BE2C (cell line): ENCODE data around the gene UCN.
"Not testable (repeated sequence)": the region's sequence is repeated elsewhere in the genome, so short reads cannot be mapped to it uniquely, and the experiment has no call there.

Experiments used
- DNase-seq: peaks from one replicate; pipeline ENCODE4 v3.0.0-alpha.2; 2020
- H3K27me3 ChIP-seq: fragments of 250-450 bp; sonication (Bioruptor Pico); 2 replicates; pipeline ENCODE4 v1.5.1; 2020; ENCODE audit warnings: mild to moderate bottlenecking
- H3K36me3 ChIP-seq: fragments of 250-450 bp; sonication (Bioruptor Pico); 2 replicates; pipeline ENCODE4 v1.5.1; 2020; ENCODE audit warnings: mild to moderate bottlenecking
- H3K4me1 ChIP-seq: fragments of 250-450 bp; sonication (Bioruptor Pico); 2 replicates; pipeline ENCODE4 v1.5.1; 2020
- H3K4me3 ChIP-seq: 2 replicates; pipeline ENCODE4 v1.5.1; 2011; ENCODE audit warnings: low read depth, low read length
- H3K9me3 ChIP-seq: fragments of 250-450 bp; sonication (Bioruptor Pico); 2 replicates; pipeline ENCODE4 v1.5.1; 2020
- TF ChIP-seq, protein P1 (sequence below): IDR thresholded peaks from 2 replicates; pipeline ENCODE4 v1.5.1; 2012; ENCODE audit warnings: mild to moderate bottlenecking, low read depth, low read length

UCN gene

DNA sequence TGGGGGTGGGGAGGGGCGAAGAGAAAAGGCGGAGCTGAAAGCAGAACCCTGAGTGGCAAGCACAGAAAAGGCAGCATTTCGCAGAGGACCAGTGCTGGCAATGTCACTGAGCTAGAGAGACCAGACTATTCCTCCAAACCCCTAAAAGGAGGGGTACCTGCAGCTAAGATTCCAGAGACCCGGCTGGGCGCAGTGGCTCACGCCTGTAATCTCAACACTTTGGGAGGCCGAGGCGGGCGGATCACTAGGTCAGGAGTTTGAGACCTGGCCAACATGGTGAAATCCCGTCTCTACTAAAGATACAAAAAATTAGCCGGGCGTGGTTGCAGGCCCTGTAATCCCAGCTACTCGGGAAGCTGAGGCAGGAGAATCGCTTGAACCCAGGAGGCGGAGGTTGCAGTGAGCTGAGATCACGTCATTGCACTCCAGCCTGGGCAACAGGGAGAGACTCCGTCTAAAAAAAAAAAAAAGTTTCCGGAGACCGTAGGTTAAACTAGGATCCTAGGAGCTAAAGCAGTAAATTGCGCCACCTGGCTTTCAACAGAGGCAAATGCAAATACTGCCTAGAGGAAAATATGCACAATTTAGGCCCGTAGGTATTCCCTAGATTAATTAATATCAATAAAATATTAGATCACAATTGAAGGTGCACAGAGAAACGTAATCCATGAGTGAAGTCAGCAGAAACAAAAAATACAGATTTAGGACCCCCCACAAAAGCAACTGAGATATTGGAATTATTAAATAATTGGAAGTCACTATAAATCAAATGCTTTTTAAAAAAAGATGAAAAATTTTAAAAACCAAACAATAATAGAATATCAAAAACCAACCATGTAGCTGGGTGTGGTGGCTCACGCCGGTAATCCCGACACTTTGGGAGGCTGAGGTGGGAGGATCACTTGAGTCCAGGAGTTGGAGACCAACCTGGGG lies 4.9 kb downstream of the UCN start:
- Histone ChIP-seq H3K4me1 (peaks cover 10% of the 10 kb centered on the region), H3K4me3 (peak overlapping the region; percentile 45)
- peak; percentile 68 for DNase-seq

DNA sequence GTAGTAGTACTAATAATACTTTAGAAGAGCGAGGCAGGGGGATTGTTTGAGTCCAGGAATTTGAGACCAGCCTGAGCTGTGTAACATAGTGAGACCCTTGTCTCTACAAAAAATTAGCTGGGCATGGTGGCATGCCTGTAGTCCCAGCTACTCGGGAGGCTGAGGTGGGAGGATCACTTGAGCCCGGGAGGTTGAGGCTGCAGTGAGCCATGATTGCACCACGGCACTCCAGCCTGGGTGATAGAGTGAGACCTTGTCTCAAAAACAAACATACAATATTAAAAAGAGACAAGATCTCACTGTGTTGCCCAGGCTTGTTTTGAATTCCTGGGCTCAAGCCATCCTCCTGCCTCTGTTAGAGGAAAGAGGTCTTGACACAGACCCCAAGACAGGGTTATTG lies 7.6 kb downstream of the UCN start:
- not testable (repeated sequence) for H3K36me3 ChIP-seq, H3K4me1 ChIP-seq, DNase-seq, H3K4me3 ChIP-seq, H3K9me3 ChIP-seq, H3K27me3 ChIP-seq

More for the DNA sequence above, 4.9 kb downstream of the UCN start:
- TF ChIP-seq, protein P1, sequence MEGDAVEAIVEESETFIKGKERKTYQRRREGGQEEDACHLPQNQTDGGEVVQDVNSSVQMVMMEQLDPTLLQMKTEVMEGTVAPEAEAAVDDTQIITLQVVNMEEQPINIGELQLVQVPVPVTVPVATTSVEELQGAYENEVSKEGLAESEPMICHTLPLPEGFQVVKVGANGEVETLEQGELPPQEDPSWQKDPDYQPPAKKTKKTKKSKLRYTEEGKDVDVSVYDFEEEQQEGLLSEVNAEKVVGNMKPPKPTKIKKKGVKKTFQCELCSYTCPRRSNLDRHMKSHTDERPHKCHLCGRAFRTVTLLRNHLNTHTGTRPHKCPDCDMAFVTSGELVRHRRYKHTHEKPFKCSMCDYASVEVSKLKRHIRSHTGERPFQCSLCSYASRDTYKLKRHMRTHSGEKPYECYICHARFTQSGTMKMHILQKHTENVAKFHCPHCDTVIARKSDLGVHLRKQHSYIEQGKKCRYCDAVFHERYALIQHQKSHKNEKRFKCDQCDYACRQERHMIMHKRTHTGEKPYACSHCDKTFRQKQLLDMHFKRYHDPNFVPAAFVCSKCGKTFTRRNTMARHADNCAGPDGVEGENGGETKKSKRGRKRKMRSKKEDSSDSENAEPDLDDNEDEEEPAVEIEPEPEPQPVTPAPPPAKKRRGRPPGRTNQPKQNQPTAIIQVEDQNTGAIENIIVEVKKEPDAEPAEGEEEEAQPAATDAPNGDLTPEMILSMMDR: peak; percentile 86
- no peaks in the 10 kb centered on the region for H3K36me3 ChIP-seq
- H3K27me3 ChIP-seq: peaks cover 27% of the 10 kb centered on the region
- H3K9me3 ChIP-seq: no peaks in the 10 kb centered on the region

DNA sequence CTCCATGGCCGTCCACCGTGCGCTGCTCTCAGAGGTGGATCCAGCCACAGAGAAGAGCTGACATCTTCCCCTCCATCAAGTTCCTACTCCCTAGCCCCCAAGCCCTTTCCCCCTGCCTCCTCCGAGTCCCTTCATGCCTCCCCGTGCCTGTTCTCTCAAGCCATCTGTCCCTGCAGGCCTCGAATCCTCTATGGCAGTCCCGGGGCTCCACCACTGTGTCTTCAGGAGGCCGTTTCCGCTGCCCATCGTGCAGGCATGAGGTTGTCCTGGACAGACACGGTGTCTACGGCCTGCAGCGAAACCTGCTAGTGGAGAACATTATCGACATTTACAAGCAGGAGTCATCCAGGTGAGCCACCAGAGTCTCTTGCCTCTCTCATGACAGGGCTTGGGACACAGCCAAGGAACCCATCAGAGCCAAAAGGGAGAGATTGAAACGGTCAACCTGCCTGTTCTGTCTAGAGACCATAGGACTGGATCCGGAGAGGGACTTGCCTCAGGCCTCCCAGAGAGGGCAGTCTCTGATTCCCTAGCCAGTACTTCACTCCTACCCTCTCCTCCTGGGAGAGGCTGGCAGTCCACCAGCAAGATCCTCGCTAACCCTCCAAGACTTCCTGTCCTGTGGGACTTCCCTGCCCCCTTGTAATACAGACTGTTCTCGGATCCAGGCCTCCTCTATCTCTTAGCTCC lies 9.7 kb downstream of the UCN start:
- Histone ChIP-seq H3K9me3 (no peaks in the 10 kb centered on the region), H3K27me3 (no peaks in the 10 kb centered on the region), H3K4me1 (peaks cover 6% of the 10 kb centered on the region), H3K4me3 (no peak overlapping the region), H3K36me3 (no peaks in the 10 kb centered on the region)
- TF ChIP-seq, protein P1: no peak
- DNase-seq: no peak

DNA sequence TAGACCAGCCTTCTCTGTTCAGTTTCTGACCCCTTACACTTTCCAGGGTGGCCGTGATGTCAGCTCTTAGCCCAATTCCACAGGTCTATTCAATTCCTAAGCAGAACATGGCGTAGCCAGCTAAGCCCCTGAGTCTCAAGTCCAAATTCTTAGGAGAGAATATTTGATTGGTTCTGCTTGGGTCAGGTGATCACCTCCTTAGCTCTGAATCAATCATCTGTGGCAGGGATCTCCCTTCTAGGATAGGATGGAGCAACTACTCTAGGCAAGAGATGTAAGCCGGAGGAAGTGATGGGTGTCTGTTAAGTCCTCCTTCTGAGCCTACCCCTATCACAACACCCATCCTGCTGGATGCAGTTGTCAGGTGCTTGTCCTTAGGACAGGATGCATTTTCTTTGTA lies 11.1 kb downstream of the UCN start:
- H3K4me1 ChIP-seq: no peaks in the 10 kb centered on the region; the same call in 1 of the 2 replicates
- H3K27me3 ChIP-seq: no peaks in the 10 kb centered on the region
- H3K4me3 ChIP-seq: no peak overlapping the region
- TF ChIP-seq, protein P1: no peak
- H3K9me3 ChIP-seq: no peaks in the 10 kb centered on the region
- DNase-seq: no peak
- H3K36me3 ChIP-seq: no peaks in the 10 kb centered on the region

DNA sequence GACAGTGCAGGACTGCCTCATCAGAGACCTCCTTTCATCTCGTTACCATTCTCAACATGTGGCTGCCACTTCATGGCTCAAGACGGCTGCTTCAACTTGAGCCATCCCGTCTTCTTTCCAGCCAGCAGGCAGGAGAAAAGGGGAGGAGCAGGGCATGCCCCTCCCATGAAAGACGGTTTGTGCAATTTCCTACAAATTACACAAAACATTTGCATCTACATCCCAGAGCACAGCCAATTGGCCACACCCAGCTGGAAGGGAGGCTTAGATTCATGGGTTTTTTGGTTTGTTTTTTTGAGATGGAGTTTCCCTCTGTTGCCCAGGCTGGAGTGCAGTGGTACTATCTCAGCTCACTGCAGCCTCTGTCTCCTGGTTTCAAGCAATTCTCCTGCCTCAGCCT lies 11.8 kb downstream of the UCN start:
- DNase-seq: no peak
- H3K36me3 ChIP-seq: no peaks in the 10 kb centered on the region
- H3K9me3 ChIP-seq: no peaks in the 10 kb centered on the region
- H3K4me3 ChIP-seq: no peak overlapping the region
- no peaks in the 10 kb centered on the region for H3K27me3 ChIP-seq
- H3K4me1 ChIP-seq: no peaks in the 10 kb centered on the region; the same call in 1 of the 2 replicates
- TF ChIP-seq, protein P1: no peak

DNA sequence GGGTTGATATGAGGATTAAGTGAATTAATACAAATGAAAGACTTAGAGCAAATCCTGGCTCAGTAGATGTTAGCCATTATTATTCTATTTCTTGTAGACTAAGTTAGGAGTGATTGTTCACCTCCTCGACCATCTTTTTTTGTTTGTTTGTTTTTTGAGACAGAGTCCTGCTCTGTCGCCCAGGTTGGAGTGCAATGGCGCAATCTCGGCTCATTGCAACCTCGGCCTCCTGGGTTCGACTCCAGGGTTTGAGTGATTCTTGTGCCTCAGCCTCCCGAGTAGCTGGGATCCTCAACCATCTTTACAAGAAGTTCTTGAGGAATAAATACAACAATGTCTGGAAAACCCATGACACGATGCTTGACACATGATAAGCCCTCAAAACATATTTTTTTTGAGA lies 13.3 kb downstream of the UCN start:
- H3K4me3 ChIP-seq: no peak overlapping the region
- no peak for DNase-seq
- TF ChIP-seq, protein P1: no peak
- no peaks in the 10 kb centered on the region for H3K9me3 ChIP-seq
- no peaks in the 10 kb centered on the region for H3K27me3 ChIP-seq
- H3K4me1 ChIP-seq: no peaks in the 10 kb centered on the region; the same call in 1 of the 2 replicates
- H3K36me3 ChIP-seq: no peaks in the 10 kb centered on the region
